DND-41 (cell line): ENCODE results near the gene ITSN1.

Source experiments
- EZH2 ChIP-seq: IDR thresholded peaks from 3 replicates; pipeline ENCODE4 v1.6.1; 2012; ENCODE audit warnings: borderline replicate concordance, low read depth, mild to moderate bottlenecking, moderate library complexity, low read length, inconsistent platforms; ENCODE audit not compliant: severe bottlenecking
- TF ChIP-seq, protein P1 (sequence below): IDR thresholded peaks from 2 replicates; pipeline ENCODE4 v1.5.1; 2012; ENCODE audit warnings: borderline replicate concordance, low read length, moderate library complexity, mild to moderate bottlenecking; ENCODE audit not compliant: poor library complexity, severe bottlenecking; ENCODE audit errors: extremely low read depth

DNA sequence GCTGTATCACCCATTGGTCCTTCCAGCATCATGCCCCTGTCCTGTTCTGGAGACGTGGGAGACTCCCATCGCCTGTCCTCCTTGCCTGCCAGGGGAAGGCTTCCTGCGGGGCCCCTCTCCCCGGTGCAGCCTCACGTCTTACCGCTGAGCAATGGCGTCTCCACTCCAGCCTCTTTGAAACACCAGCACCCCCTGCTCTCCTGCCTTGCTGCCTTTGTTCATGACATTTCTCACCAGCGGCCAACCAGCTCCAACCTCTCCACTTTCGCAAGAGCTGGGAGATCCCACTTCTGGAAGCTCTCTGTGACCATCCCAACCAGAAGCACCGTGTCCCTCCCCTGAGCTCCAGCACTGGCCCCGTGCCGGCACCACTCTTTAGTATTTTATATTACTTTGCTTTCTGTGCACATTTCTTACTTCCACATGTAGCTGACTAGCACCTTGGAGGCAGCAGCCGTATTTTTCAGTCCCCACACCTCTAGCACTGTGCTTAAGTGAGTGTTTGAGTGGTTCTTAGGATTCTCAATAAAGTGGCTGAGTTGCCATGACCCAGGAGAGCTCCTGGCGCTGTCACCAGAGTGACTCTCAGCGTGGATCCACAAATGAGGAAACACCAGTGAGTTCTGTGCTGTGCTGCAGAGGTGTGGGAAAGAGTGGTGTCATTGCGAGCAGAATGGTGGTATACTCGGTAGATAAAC, 189.8 kb downstream of the ITSN1 start:
- TF ChIP-seq, protein P1, sequence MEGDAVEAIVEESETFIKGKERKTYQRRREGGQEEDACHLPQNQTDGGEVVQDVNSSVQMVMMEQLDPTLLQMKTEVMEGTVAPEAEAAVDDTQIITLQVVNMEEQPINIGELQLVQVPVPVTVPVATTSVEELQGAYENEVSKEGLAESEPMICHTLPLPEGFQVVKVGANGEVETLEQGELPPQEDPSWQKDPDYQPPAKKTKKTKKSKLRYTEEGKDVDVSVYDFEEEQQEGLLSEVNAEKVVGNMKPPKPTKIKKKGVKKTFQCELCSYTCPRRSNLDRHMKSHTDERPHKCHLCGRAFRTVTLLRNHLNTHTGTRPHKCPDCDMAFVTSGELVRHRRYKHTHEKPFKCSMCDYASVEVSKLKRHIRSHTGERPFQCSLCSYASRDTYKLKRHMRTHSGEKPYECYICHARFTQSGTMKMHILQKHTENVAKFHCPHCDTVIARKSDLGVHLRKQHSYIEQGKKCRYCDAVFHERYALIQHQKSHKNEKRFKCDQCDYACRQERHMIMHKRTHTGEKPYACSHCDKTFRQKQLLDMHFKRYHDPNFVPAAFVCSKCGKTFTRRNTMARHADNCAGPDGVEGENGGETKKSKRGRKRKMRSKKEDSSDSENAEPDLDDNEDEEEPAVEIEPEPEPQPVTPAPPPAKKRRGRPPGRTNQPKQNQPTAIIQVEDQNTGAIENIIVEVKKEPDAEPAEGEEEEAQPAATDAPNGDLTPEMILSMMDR = no peak
- no peak for TF ChIP-seq EZH2
